A673 (cell line): Measurements from ENCODE around the gene SLC24A5.

Experiments
- EZH2 ChIP-seq: fragments of 200-600 bp; sonication (generic); IDR thresholded peaks from 2 replicates; pipeline ENCODE4 v1.6.1; 2017; ENCODE audit warnings: borderline replicate concordance, low read depth, mild to moderate bottlenecking, mixed read lengths, antibody characterized with exemption, low read length; ENCODE audit not compliant: poor library complexity, severe bottlenecking
- TF ChIP-seq, protein P1 (sequence below): fragments of 300-800, 200-600 bp; sonication (generic); conservative IDR thresholded peaks from 2 replicates; pipeline ENCODE4 v1.5.1; 2017; ENCODE audit warnings: low read depth, mild to moderate bottlenecking, antibody characterized with exemption, low read length, moderate library complexity, mixed read lengths

DNA sequence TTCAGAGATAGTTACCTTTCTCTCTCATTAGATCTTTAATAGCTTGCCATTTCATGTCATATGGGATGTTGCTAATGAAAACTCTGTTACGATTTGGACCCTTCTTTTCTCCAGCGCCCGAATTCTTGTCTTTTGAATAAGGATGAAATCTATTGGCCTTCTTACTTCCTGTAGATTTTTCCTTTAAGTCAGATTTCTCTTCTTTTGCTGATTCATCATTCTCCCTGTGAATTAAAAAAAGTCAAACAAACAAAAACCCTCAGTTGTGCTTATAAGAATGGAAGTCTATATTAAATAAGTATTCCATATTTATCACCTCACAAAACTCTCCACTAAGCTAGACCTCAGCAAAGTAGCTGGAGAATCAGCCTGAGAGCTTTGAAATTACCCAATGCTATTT, 47.8 kb downstream of the SLC24A5 start:
- TF ChIP-seq, protein P1, sequence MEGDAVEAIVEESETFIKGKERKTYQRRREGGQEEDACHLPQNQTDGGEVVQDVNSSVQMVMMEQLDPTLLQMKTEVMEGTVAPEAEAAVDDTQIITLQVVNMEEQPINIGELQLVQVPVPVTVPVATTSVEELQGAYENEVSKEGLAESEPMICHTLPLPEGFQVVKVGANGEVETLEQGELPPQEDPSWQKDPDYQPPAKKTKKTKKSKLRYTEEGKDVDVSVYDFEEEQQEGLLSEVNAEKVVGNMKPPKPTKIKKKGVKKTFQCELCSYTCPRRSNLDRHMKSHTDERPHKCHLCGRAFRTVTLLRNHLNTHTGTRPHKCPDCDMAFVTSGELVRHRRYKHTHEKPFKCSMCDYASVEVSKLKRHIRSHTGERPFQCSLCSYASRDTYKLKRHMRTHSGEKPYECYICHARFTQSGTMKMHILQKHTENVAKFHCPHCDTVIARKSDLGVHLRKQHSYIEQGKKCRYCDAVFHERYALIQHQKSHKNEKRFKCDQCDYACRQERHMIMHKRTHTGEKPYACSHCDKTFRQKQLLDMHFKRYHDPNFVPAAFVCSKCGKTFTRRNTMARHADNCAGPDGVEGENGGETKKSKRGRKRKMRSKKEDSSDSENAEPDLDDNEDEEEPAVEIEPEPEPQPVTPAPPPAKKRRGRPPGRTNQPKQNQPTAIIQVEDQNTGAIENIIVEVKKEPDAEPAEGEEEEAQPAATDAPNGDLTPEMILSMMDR = no peak
- TF ChIP-seq EZH2 = no peak
